Measurements from ENCODE around the gene MOB3B.

The MOB3B gene

DNA sequence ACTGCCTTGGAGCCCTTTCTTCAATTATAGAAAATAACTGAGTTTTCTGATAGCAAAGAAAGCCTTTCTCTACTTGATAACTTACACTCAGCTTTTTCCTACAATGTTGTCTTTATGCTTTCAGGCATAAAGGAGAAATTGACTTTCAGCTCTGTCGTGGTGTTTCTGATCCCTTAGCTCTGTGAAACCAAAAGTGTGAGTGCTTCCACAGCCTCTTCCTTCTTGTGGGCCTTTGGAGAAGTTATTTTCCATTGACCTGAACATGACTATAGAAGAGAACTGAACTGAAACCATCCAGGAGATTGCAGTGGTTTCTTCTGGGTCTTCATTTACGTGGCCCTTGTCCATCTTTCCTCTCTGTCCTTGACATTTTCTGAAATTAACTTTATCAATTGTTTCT is 173.2 kb downstream of the MOB3B start:
- no peak for DNase-seq

DNA sequence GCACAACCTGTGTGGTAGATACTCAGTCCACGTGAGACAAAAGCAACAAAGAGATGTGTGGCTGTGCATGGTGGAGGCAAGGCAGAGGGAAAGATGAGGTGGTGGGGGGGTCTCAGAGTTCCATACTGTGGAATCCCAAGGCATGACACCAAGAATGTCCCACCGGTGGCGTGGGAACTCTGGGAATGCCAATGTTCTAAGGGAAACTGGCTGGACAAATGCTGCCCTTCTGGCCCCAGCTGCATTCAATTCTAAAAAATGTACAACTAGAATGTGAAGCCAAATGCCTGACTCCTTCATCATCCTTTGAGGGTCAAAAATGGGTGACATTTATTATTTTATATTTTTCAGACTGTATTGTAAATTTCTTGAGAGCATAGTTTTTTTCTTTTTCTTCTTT is 174.4 kb downstream of the MOB3B start:
- no peak for DNase-seq

DNA sequence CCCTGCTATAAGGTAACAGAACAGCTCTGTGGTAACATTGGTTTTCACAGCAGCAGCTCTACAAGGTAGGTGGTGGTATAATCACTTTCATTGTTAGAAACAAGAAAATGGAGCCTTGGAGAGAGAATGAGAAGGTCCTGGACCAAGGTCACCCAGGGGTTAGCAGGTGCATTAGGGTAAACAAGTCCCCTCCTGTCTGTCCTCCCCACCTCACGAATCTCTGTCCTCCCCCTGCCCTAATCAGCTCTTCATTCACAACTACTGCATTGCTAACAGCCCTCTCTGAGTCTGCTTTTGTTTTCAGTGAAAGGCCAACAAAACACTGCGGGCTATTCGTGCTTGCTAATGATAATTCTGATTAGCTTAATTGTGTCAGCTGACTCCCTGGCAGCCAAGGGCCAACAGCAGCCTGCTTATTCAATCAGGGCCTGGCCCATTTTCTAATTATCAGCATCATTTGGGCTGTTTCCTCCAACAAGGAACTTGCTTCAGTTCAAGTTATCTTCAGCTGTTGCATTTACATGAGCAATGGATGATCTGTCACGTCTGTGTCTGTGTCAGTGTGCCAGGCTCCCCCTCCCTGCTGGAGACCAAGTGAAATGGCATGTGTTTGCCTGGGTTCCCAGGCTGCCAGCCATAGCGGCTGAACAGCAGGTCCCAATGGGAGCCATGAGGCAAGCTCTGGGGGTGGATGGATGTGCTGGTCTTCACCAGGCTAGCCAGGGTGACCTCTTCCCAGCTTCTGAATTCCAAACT is 176.0 kb downstream of the MOB3B start:
- DNase-seq = no peak

DNA sequence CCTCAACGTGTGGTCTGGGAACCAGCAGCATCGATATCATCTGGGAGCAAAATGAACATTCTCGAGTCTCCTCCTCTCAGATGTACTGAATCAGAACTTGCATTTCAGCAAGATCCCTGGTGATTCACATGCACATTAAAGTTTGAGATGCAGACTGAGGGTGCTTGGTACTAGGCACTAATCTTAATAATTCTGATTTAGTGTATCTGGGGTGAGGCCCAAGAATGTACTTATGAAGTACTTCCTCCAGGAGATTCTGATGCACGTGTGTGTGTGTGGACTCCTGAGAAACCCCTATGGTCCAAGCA is 176.5 kb downstream of the MOB3B start:
- DNase-seq = no peak

DNA sequence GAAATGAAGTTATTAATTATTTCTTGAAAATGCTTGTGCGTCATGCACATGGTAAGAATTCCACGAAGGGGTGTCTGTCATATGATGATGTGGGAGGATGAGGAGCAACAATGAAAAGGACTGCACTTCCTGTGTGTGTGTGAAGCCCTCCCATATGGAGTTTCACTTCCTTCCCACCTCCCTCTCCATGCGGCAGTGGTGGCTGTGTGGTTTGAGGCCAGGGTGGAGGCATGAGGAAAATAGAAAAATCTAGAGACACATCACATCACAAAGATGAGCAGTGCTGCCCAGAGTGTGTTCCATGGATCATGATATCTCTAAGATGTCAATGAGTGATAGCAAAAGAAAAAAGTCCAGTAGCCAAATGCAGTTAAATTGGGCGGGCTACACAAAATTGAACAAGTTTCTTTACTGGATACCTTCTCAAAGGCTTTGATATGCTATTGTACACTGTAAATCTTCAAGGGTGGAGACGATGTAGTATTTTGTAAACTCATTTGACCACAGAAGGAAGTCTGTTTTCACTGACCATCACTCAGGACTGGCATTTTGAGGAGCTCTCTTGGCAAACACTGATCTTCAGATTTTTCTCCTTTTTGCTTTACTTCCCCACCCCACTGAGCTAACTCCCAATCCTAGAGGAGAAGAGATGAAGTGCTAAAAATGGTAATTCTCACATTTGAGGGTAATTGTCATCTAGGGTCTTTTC is 177.0 kb downstream of the MOB3B start:
- no peak for DNase-seq

DNA sequence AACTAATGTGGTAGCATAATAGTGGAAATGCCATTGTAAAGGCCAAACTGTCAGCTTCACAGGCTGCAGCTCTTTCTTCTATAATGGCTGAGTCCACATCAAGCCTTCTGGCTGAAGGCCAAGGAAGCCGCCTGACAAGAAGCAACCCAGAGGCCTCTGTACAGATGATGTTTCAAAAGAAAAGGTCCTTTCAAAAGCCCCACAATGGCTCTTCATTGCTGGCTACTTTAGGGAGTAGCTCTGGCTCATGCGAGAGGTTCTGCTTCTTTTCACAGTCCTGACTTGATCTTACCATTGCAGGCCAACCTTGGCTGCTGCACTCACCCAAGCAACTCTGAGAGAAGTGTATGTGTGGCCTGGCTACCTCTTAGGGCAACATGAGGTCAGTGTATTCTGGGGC is 178.2 kb downstream of the MOB3B start:
- DNase-seq = no peak

DNA sequence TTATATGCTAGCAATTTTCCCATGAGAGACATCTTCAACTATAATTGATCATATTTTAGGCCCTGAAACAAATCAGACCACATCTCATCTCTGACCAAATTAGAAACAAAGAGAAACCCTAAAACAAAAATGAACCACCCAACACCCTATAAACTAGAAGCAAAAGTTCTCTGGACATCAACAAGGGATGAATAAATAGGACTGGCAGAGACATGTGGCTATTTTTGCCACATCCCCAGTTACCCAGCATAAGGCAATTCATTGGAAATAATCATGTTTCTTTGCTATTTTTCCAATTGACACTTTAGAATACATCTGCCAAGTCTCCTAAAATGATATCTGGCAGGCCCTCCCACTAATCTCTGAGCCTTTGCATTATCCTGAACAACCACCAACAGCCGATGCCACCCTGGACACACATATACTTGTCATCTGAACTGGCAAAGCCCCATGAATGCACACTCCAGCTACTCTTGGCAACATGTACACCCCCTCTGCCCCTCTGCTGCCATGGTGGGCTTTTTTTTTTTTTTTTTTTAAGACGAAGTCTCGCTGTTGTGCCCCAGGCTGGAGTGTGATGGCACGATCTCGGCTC is 179.1 kb downstream of the MOB3B start:
- DNase-seq = no peak

DNA sequence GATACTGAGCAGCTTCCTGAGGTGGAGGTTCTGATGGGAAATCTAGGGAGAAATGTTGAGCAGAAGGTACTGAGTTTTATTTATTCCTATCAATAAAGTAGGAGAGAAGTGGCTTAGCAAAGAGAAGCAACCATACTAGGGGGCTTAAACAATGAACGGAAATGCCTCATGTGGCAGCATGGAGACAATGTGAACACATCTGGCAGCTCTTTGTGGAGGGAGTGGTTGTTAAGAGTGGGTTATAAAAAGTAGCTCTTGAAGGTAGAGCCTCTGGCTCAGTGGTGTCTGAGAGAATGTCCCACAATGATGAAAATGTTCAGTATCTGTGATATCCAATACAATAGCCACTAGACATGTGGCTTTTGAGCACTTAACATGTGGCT is 179.9 kb downstream of the MOB3B start:
- DNase-seq = no peak

DNA sequence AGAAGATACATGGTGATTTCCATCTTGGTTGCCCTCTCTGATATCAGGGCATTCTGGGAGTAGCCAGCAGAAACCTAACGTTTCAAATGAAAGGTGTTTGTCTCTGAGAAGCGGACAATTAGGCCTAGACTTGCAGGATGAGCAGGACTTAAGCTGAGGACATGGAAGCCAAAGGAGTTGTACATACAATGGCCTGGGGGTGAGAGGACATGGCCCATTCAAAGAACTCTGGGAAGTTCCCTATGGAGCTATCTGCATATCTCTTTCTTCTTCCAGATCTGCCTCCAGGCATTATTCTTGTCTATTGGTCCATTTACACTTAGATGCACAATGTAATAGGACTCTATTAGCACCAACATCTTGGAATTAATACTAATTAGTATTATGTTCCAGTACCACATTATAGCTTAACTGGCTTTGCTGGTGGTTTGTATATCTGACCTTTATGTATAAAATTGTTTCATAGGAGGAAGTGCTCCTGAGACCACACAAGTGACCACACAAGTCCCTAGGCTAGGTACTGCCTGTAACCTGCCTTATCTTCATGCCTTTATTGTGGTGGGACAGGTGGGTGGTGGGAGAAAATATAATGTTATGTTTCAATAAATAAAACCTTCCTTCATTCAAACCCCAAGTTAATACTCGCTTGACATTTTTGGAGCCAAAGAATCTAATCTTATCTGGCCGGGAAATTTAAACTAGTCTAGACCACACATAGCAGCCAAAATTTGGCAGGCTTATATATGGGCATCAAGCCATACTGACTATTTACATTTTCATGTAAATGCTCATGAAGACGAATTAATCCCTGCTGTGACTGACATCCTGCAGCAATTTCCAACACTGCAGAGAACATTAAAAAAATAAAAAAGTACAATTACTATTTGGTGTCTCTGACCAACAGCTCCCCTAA is 180.6 kb downstream of the MOB3B start:
- no peak for DNase-seq

DNA sequence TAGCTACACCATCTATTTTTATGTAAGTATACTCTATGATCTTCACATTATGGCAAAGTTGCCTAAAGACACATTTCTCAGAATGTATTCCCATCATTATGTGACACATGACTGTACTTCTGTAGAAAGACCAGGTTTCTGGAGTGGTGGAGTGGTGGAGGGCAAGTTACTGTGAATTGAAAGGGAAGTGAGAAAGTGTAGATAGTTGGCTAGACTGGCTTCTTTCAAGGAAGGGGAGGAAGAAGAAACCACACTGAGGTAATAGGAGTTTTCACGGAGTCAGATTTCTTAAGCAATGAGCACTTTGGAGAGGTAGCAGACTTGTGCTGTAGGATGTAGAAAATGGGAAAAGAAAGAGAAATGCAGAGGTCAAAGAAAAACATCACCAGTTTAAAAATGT is 181.7 kb downstream of the MOB3B start:
- no peak for DNase-seq

DNA sequence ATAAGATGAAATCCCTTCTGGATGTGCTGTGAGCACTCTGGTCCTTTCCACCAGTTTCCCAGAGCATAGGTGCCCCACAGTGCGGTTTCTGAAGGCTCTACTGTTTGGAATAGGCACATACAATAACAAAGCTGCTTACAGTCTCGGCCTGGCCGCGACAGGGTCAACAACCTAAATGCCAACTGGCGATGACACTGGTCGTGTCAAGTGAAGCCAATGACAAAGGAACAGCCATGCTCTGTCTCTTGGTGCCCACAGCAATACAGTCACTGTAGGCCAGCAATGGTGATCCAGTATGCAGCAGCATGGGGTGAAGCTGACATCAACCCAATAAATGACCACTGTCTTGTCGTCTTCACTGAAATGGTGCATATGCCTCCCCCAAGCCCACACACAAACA is 184.8 kb downstream of the MOB3B start:
- no peak for DNase-seq

DNA sequence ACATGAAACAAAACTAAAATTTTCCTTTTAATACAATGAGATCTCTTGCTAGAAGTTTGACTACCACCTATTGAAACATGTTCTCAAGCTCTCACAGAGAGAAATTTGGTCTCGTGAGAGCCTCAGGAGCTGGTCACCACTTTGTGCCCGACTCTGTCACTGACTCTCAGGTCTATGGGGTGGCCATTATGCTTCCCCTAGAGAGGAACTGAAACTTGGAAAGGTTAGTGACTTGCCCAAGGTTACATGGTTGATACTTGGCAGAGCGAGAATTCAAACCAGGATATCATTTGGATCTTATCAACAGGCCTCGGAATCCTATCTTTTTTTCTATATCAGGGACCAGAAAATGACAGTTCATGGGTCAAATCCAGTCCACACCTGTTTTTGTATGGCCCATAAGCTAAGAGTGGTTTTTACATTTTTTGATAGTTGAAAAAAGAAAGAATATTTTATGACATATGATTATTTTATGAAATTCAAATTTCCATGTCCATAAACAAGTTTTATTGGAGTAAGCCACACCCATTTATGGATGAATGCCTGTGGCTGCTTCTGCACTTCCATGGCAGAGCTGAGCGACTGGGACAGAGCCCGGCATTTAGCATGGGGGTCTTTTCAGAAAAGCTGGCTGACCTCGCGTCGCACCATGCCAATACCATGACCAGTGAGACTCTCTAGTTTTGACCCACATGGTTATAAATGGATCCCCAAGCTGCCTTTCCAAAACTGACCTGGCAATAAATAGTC is 187.9 kb downstream of the MOB3B start:
- no peak for DNase-seq

DNA sequence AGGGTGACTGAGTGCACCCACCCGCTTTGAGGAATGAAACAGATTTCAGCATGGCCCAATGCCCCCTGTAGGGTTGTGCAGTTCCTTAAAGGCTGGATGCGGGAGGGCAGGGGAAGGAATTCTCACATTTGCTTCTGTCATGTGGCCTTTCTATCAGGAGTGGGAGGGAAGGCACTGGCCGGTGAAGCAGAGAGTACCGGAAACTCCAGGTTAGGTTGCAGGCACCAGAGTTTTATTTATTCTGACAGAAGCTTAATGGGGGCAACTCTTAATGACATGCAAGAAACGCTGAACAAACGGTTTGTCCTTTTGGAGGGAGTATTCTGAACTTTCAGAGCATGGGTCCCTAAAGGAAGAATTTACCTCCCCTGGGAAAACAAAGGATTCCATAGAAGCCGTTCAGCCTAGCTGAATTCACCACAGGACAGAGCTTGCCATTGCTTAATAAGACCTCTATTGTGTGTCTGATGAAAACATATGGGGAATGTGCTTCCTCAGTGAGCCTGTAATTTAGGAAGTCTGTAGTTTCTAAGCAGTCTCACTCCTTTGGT is 188.6 kb downstream of the MOB3B start:
- no peak for DNase-seq

DNA sequence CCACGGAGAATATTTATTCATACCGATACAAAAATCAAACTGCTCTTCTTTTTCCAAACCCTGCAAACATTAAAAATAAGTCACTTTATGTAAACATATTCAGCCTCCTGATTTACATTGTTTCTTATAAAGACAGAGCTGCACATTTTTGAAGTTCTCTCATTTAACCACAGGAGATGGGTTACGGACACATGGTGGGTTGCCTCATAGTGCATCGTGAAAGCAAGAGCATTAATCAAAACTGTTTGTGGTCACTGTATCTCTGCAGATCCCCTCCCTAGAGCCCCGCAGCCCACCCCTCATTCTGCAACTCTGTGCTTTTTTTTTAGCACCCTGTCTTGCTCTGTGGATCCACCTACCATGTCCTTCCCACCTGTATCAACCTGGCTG is 189.3 kb downstream of the MOB3B start:
- no peak for DNase-seq

DNA sequence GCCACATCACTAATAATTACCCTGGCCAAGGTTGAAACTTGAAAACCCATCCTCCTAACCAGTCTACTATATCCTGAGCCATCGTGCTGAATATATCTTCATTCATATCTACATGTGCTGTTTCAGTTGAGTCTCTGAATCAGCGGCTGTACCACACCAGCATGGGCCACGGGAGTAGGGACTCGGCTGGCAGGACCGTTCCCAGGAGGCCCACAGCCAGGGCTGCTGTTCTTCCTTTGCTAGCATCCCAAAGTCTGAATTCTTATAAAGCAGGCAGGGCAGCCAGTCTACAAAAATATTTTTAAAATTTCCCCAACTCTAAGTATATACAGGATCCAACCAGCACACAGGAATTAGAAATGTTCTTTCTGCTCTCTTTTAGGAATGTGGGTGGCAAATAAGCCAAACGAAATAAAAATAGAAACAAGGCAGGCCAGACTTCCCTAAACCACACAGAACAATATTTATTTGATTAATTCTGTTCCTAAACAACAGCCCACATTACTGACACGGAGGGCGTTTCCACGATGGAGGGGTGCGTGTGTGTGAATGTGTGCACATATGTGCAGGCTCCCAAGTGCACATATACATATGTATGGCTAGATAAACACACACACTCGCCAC is 189.8 kb downstream of the MOB3B start:
- DNase-seq = no peak

DNA sequence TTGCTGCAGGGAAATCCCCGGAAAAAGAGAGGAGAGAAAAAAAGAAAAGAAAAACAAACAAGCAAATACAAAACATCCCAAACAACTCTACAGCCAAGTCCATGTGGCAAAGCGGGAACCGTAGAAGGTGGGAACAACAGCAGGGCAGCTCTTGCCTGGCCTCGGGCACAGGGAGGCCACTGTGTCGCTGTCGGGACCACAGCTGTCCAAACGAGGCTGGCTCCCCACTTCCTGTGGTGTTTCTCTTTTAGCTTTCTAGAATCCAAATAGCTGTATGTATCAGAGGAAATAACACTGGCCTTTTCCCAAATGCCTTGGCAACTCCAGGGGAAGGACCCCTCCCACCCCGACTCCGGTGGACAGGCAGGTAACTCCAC is 191.1 kb downstream of the MOB3B start:
- DNase-seq = no peak

DNA sequence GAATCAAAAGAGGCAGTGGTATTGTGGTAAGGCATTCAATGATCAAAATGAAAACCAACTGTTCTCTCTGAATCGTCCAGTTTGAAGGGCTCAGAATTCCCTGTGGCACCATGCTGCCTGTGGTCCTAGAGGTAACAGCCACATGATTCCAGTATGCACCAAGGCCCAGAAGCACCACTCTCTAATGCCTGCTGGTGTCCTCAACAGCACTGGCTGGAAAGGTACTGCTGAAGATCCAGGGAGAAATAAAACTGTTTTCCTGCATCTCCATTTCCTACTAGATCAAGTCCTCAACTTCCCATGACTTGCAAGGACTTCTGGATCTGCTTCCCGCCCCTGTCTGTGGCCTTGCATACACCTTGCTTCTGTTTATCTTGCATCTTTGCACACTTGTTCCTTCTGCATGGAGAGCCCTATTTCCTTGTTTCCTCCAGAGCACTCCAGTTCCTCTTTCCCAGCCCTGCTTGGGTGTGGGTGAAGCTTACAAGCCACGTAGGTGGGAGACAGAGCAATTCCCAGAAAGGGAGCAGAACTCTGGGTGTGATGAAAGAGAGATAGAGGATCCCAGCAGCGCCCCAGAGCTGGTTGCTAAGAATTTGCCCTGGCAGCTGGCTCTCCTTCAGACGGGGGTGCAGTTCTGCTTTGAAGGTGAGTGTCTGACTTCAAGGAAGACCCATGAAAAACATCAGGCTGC is 191.6 kb downstream of the MOB3B start:
- no peak for DNase-seq

DNA sequence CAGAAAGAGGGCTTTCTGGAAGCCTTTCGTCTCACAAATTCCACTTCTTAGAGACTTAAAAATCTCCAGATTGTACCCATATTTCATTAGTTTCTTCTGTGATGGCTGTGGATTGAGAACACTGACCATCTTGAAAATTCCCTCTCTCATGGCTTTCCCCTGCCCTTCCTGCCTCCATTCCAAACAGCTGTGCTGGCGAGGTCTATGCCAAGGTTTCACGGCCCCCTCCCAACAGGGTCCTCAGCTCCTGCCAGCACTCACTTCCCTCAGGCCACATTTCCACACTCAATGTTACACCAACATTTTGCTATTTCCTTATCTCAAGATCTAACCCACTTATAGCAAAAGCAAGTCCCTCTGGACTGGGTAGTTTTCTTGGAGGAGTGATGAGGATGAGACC is 192.4 kb downstream of the MOB3B start:
- no peak for DNase-seq

DNA sequence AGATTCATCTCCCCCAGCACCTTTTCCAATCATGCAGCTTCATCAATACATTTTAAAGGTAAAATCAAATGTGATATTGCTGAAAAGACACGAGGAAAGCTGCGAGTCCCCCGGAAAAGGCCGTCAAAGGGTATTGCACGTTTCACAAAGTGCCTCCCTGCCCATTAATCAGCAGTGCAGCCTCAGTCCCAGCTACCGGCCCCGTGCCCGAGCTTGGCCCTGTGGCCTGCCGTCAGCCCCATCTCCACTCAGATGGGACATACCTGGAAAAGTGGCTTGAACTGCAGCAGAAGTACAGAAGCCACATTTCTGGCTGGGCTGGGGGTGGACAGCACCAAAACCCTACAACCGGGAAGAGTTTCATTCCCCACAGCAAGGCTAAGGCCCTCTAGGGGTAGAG is 192.8 kb downstream of the MOB3B start:
- DNase-seq = no peak

DNA sequence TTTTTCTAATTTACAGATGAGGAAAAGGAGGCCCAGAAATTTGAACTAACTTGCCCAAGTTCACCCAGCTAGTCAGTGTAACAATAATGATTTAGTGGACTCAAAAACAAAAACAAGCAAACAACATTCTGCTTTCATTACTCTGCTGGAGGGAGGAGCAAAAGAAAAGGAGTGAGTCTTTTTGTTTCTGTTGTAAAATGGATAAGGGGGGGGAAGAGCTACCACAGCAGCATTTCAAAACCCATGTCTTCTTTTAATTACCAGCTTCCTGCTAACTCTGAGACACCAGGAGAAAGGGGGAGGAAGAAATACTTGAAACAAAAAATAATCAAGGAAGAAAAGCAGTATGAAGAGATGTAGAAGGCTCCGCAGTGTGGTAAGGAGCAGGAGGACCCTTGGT is 193.5 kb downstream of the MOB3B start:
- no peak for DNase-seq

DNA sequence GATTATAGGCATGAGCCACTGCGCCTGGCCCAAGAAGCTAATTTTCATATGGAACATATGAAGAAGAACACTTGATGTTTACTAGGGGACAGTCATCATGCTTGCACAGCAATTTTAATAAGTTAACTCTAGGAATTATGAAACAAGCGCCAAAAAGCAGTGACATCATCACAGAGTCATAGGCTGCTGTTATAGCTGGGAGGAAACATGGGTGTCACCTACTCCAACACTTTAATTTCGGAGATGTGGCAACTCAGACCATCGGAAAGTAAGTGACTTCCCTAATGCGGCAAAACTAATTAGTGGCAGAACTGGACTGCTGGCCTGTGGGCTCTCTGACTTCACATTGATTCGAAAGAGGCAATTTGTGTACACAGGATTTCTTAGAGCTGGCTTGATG is 194.5 kb downstream of the MOB3B start:
- no peak for DNase-seq
